ENCODE data around the gene TARBP1.

Gene TARBP1

DNA sequence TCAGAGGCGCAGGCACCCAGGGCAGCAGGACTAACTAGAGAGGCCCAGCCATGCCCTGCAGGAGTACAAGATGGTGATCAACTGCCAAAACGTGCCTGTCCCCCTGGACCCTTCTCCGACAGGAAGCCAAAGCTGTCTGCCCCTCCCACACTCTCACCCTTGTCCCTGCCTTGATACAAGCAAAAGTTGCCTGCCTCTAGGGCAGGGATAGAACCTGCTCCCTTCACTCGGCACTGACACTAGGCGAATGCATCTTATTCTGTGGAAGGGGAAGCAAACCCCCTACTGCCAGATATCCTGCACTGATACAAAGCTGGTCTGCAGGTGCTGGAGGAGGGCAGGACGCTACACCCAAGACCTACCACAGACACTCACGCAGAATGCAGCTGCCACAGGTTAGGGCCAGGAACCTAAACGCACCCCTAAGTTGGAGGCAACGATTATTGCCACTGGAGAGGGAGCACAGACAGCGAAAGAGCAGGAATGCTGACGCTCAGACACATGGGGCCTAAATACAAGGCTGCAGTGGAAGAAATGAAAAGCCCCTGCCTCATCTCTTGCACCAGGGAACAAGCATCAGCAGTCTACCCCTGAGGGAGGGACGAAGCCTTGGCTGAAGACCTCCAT is 3.7 kb downstream of the TARBP1 start:
- H3K4me3 ChIP-seq (ENCODE audit: low read depth, low read length): no peak overlapping the region
- TF ChIP-seq, protein P1, sequence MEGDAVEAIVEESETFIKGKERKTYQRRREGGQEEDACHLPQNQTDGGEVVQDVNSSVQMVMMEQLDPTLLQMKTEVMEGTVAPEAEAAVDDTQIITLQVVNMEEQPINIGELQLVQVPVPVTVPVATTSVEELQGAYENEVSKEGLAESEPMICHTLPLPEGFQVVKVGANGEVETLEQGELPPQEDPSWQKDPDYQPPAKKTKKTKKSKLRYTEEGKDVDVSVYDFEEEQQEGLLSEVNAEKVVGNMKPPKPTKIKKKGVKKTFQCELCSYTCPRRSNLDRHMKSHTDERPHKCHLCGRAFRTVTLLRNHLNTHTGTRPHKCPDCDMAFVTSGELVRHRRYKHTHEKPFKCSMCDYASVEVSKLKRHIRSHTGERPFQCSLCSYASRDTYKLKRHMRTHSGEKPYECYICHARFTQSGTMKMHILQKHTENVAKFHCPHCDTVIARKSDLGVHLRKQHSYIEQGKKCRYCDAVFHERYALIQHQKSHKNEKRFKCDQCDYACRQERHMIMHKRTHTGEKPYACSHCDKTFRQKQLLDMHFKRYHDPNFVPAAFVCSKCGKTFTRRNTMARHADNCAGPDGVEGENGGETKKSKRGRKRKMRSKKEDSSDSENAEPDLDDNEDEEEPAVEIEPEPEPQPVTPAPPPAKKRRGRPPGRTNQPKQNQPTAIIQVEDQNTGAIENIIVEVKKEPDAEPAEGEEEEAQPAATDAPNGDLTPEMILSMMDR (IDR thresholded peaks at IDR 0.05; ENCODE audit: low read depth, low read length): no peak
- no peak for DNase-seq (ENCODE audit: low read depth, low spot score)
- in situ Hi-C loops (cut with HindIII; ENCODE audit: low sequenced_read_pairs): no loop called here

- DNase-seq (ENCODE audit: low read depth, low spot score): peak; percentile 18
- in situ Hi-C loops (cut with HindIII; ENCODE audit: low sequenced_read_pairs): no loop called here
- TF ChIP-seq, protein P1 (IDR thresholded peaks at IDR 0.05; ENCODE audit: low read depth, low read length): no peak
Measured at GRCh38 chr1:234474375-234474774, 4.6 kb downstream of the TARBP1 start.

GRCh38 chr1:234473118-234473517 is 5.9 kb downstream of the TARBP1 start:
- in situ Hi-C loops (cut with HindIII; ENCODE audit: low sequenced_read_pairs): no loop called here
- TF ChIP-seq, protein P1 (IDR thresholded peaks at IDR 0.05; ENCODE audit: low read depth, low read length): no peak
- peak; percentile 7 for DNase-seq (ENCODE audit: low read depth, low spot score)
- no peak overlapping the region for H3K4me3 ChIP-seq (ENCODE audit: low read depth, low read length)

More at GRCh38 chr1:234474375-234474774, 4.6 kb downstream of the TARBP1 start:
- H3K4me3 ChIP-seq (ENCODE audit: low read depth, low read length): no peak overlapping the region

DNA sequence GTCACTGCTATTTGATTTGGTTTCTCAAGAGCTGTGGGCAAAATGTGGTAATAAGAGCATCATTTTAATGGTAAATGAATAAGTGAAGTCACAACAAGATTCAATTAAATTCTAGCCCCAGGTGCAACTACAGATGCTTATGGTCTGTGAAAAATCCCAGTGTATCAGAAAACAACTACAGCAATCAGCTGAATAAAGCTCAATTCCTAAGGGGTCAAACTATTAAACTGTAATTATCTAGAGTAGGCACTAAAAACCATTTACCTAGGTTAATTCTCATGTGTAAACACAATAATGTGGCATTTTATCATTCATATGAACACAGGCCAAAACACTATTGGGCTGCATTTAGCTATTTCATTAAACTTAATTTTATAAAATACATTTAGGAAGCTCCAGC is 9.6 kb downstream of the TARBP1 start:
- in situ Hi-C loops (cut with HindIII; ENCODE audit: low sequenced_read_pairs): no loop called here
- TF ChIP-seq, protein P1 (IDR thresholded peaks at IDR 0.05; ENCODE audit: low read depth, low read length): no peak
- no peak for DNase-seq (ENCODE audit: low read depth, low spot score)
- H3K4me3 ChIP-seq (ENCODE audit: low read depth, low read length): no peak overlapping the region

DNA sequence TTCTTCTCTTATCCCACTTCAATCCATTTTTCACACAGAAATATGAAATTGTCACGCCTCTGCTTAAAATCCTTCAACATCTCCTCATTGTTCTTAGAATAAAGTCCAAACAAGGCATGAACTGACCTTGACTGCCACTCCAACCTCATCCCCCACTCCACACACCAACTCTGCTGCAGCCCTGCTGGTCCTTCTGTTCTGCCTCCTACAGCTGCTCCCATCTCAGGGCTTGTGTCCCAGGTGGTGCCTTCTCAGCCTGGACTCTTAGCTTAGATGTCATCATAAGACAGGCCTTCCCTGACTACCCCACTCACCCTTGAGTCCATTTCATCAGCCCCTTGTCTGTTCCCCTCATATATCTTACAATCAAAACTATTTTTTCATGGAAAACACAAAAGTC is 10.4 kb downstream of the TARBP1 start:
- TF ChIP-seq, protein P1 (IDR thresholded peaks at IDR 0.05; ENCODE audit: low read depth, low read length): no peak
- no peak for DNase-seq (ENCODE audit: low read depth, low spot score)
- in situ Hi-C loops (cut with HindIII; ENCODE audit: low sequenced_read_pairs): no loop called here
- H3K4me3 ChIP-seq (ENCODE audit: low read depth, low read length): no peak overlapping the region

DNA sequence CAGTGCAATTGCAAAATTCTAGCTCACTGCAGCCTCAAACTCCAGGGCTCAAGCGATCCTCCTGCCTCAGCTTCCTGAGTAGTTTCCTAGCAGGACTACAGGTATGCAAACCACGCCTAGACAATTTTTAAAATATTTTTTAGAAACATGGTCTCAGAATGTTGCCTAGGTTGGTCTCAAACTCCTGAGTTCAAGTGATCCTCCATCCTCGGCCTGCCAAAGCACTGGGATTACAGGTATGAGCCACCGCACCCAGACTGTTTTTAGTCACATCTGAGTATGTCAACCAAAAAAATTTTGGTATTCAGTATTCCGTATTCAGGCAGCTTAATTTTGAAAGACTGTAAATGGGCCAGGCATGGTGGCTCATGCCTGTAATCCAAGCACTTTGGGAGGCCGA is 11.2 kb downstream of the TARBP1 start:
- DNase-seq (ENCODE audit: low read depth, low spot score): no peak
- in situ Hi-C loops (cut with HindIII; ENCODE audit: low sequenced_read_pairs): no loop called here
- no peak overlapping the region for H3K4me3 ChIP-seq (ENCODE audit: low read depth, low read length)
- TF ChIP-seq, protein P1 (IDR thresholded peaks at IDR 0.05; ENCODE audit: low read depth, low read length): no peak

All from astrocyte of the spinal cord (primary cell).